ENCODE measurements around the gene CHML.

Gene CHML

DNA sequence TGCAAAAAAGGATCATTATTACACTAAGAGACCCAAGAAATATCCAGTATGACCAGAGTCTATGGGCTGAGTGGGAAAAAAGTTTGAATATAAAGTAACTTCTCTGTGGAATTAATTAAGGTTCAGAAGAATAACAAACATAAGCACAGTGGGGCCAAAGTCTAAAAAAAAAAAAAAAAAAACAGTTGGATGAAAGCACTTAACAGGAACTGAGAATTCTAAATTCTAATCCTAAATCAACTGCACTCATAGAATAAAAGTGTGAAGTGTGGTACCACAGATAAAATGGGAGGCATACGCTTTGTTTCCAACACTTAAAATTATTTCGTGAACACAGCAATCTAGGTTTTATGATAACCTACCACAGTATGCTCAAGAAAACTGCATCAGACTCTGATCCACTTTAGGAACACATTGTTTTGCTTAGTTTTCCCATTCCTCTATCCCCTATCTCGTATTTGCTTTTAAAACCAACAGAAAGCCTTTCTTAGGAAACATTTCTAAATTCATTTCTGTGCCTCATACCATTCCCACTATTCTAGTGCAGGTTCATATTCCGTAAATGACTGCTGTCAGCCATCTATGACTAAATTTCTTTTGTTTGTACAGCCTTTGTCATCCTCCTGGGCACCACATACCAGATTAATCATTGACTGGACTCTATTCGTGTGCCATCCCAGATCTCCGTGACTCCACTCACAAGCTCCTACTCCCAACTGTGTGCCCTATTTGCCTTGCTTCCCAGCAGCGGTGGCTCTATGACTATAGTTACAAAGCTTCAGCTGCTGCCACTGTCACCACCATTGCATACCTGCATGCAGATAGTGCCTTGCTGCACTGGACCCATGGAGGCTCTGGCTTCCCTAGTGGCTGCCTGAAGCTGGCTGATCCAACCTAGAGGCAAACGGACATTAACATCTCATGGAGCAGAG is 24.9 kb downstream of the CHML start:
- DNase-seq = no peak

DNA sequence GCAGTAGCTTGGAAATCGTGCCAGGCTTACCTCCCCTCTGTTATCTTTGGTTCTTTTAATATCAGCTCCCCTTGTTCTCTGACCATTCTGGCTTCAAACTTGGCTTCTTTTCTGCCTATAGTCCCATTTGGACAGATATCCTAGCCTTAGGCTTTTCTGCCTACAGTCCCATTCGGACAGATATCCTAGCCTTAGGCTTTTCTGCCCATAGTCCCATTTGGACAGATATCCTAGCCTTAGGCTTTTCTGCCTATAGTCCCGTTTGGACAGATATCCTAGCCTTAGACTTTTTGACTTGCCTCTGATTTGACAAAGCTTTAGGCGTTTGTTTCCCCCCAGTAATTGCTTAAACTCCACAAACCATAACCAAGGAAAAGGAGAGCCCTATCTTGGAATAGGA is 25.6 kb downstream of the CHML start:
- no peak for DNase-seq

DNA sequence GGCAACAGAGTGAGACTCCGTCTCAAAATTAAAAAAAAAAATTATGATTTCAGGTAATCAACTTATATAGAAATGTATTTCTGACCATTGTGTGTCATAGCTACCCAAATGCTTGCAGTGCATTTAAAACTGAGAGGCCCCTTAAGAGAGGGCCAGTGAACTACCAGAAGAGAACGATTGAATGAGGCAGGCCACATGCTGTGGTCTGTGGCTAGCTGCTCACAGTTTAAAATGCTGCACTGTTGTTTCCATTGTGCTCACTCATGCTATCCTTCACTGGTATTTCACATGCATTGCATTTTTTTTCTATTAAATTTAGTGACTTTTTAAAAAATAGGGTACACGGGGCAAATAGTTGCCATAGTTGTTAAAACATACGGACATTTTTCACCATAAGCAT is 26.0 kb downstream of the CHML start:
- no peak for DNase-seq

DNA sequence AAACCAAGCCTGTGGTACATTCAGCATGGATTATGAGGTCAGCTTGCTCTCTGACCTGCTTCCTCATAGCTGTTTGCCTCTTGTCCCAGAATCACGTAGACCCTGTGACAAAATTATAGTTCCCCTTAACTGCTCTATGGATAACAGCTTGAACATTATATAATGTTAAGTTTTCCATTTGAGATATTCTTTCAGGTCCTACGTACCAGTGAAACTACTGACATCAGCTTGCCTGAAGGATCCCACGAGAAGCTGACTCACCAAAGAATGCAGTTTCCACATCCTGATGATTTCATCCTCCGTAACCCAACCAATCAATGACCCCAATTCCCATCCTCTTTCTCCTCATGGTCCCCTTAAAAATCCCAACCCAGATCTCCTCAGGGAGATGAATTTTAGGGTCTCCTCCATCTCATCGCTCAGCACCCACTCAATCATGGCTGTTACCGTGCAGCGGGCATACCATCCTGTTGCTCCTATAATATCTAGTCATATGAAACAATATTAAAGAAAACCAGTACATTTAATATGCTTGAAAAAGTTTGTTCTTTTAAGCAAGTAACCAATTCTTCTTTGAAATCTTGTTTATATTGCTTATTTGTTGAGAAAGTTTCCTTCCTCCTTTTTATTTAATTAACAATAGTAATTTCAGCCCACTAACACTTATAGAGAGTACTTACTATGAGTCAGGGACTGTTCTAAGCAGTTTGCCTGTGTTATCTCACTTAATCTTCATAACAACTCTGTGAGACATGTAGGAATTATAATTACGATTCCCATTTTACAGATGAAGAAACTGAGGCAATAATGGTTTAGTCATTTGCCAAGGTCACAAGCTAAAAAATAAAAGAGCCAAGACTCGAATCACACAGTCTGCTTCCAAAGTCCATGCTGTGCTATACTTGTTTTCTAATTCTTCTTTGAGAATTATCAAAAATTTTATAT is 27.4 kb downstream of the CHML start:
- DNase-seq = no peak

DNA sequence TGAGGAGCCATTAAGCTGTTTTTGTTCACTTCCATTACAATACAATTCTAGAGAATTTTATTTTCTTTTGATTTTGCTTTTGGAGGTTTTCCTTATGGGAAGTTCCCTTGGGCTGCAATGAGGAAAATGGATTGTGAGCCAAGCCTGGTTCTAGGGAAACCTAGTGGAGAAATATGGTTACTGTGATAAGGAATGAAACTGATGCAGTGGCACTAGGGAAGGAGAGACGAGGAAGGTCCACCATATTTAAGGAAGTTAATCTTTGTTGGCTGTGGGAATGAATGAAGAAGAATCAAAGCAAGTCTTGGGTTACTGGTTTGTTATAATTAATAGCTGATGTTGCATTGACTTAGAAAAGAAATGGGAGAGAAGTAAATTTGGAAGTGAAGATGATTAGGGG is 28.4 kb downstream of the CHML start:
- DNase-seq = no peak

DNA sequence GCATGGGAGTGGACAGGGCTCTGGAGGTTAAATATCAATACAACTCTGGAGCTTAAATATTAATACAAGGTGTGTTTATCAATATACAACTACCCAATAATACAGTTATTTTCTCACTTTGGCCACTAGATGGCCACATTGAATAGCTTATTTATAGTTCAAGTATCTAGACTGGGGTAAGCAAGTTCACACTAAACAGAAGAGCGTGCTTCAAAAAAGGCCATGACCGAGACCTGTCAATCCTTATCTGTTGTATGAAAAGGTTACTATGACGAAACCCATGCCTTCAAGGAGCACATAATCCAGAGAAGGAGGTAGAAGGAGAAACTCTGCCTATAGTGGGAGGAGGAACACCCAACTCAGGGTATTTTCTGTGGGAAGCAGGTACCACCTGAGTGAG is 29.1 kb downstream of the CHML start:
- DNase-seq = peak; percentile 76

DNA sequence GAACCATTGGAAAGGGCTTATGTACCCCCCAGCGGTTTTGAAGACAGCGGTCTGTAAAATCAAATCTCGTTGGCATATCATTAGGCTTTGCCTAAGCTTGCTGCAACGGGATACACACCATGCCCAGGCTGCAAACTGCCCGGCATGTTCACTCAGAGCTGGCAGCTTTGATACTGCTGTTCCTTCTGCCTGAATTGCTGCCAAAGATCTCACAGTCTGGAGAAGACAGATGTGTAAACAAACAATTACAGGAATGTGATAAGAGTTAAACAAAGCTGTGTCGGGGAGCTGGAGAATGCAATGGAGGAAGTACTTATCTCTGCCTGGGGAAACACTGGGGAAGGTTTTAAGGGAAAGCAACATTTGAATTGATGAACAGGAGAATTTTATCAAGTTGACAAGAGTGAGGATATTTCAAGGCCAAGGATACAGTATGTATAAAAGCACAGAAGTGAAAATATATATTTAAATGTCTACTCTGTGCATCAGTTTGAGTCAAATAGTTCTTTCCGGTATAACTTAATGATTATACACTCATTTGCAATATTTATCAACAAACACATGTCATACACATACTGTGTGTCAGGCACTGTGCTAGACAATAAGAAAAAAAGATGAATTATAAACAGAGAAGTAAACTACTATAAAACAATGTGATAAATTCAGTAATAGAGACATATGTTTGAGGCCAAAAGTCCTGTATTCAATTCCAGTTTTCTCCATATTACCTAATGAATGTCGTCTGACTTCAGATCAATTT is 29.9 kb downstream of the CHML start:
- DNase-seq = peak; percentile 39

DNA sequence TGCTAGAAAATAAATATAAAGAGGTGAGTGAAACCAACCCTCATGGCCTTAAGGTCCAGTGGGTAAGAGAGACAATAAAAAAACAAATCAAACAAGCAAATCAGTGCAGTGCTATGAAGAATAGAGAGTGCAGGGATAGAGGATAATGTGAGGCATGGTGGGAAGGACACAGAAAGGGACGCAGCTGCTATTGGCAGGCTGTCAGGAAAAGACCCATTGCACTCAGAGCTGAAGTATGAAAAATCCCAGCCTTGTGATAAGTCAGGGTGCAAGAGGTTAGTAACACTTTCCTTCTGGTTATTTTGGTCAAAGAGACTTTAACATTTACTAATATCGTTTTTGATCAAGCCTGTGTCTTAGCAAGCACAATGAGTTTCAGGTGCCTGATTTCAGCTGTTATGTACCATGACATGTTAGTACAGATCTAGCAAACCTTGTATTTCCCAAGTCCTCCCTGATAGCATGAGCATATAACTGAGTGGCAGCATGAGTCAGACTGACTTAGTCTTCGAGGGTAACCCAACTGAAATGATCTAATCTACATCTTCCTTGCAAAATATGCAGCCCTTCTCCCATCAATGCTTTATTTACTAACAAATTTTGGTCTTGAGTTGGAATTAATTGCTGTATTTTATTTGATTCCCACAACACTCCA is 31.7 kb downstream of the CHML start:
- no peak for DNase-seq

DNA sequence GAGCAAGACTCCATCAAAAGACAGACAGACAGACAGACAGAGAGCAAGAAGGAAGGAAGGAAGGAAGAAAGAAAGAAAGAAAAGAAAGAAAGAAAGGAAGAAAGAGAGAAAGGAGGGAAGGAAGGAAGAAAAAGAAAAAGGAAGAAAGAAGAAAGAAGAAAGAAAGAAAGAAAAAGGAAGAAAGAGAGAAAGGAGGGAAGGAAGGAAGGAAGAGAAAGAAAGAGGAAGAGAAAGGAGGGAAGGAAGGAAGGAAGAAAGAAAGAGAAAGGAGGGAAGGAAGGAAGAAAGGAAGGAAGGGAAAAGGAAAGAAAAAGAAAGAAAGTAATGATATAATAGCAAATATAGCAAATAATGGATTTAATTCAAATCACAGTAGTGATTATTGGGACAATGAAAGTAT is 32.7 kb downstream of the CHML start:
- no peak for DNase-seq

DNA sequence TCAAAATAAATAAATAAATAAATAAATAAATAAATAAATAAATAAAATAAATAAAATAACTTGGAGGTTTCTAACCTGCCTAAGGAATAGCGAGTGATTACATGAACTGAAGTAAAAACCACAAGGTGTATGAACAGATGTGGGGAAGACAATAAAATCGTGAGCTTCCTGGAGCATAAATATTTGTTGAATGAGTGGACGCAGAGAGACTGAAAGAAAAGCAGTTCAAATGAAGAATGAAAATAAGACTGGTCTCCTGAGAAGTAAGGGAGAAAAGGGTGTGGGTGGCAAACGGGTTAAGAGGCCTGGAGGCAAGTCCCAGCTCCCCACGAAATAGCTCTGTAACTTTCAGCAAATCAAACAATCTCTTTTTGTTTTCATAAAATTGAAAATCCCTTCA is 33.6 kb downstream of the CHML start:
- no peak for DNase-seq

DNA sequence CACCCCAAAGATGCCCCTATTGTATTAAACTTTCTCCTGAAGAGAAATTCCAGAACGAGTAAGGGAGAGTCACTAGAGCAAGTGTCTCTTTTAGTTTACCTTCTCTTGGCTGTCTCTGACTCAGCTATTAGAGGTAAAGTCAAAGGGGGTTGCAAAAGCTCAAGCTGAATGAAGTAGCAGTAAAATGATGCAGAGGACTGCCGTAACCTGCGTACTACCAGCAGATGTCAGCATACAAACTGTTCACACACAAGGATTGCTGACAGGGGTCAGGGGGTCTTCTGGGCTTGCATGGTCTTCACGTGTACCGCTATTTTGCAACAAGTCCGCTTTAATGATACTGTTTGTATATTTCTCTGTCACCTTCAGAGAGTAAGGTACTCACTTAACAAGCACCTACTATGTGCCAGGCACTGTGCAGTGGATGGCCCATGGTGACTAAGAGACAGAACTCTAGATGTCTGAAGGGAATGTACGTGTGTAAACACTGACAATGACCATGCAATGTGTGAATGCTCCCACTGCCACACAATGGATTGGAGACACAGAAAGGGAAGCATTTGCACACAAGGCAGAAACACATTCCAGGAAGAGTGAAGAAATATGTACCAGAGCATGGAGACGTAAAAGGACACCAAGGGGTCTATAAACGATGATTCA is 34.9 kb downstream of the CHML start:
- DNase-seq = no peak

DNA sequence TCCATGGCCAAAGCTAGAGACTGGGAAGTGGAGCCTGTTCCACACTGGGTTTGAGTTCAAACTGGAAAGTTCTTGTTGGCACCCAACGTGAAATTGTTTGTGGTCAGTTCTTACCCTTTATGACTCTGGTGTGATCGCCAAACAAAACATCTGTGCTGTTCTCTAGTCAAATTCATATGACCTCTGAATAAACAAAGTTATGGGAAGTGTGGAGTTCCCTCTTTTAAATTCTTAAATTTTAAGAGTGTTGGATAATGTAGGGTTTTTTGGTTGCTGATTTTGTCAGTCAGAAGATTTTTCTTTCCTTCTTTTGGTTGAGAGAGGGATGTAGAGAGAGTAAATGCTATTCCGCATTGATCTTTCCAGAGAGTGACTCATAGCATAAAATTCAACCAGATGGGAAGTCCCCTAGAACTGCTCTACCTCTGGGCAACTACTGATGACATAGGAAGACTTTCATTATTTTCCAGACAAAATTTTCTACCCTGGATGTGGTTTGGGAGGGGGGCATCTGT is 36.4 kb downstream of the CHML start:
- no peak for DNase-seq

DNA sequence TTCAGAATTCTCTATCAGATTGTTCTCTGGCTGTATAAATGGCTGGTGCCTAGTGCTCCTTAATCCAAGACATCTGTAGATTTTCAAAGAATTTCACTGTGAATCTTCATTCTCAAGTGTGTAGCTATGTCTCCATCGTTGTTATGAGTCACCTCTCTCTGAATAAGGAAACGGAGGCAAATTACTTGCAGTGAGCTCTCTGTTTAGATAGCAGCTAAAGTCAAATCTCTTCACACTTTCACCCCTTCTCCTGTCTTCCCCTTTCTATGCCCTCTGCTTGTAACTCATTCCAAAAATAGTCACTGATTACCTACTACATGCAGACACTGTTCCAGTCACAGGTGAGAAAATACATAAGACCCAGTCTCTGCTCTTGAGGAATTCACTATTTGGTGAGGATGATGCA is 39.7 kb downstream of the CHML start:
- DNase-seq = no peak

DNA sequence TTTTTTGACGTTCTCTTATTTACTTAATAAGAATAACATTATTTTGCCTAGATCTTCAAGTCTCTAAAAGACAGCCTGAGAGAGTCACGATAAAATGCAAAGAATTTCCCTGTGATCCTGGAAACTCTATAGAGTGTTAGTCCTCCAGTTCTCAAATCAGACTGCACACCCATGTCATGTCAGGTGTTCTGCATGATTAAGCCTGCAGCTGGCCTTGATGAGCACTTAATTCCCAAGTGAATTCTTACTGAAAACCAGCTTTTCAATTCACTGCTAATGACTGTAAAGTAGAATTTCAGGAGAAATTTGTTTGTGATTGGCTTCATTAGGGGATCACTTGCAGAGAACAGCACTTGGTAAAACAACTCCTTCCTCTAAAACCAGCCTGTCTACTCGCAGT is 41.9 kb downstream of the CHML start:
- DNase-seq = no peak

DNA sequence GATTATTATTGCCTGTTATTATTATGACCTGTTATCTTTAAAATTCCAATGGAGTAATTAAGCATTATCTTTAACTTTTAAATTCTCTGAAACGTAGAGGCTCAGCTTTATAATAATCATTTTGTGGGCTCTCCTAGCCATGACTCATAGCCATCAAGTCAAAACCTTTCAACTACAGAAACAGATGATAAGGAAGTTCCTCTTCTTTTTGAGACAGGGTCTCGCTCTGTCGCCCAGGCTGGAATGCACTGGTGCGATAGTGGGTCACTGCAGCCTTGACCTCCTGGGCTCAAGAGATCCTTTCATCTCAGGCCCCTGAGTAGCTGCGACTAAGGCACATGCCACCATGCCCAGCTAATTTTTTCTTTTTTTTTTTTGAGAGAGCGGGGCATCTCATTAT is 43.5 kb downstream of the CHML start:
- no peak for DNase-seq

DNA sequence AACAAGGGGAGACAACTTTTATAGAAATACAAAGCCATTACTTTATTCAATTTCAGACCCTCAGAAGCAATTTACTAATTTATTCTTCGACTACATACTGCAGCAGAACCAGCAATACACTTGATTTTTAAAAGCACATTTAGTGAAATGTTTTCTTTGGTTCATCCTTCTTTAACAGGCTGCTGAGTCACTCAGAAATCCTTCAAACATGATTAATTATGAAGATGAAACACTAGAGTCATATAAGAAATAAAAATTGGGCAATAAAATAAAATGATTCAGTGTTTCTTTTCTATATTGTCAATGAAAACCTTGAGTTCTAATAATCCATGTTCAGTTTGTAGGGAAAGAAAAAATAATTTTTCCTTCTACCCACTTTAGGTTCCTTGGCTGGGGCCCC is 47.0 kb downstream of the CHML start:
- DNase-seq = no peak

DNA sequence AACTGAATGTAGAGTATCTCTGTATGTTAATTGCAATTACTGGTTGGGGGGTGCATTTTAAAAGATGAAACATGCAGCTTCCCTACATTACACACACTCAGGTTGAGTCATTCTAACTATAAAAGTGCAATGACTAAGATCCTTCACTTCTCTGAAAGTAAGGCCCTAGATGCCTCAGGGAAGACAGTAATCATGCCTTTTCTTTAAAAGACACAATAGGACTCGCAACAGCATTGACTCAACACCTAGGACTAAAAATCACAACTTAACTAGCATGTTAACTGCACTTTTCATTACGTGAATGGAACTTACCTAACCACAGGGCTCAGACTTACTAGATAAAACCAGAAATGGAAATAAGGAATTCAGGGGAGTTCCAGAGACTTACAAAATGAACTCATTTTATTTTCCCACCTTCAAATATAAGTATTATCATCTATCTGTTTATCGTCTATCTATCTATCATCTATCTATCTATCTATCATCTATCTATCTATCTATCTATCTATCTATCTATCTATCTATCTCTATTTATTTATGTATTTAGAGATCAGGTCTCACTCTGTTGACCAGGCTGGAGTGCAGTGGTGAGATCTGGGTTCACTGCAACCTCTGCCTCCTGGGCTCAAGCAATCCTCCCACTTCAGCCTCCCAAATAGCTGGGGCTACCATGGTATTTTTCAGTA is 47.8 kb downstream of the CHML start:
- no peak for DNase-seq

DNA sequence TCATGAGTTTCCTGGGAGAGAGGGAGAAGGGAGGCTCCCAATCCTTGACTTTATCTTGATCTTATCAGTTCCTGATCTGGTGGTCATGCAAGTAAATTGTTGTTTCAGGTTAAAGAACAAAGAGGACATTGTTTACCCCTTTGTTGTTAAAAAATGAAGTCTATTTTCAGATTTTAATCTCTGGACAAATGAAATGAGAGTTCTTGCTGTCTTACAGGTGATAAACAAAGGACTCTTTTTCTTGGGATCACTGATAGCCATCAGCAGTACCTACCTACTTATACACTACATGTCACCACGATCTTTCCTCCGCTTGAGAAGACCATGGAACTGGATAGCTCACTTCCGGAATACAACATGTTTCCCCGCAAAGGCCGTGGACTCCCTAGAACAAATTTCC is 48.4 kb downstream of the CHML start:
- DNase-seq = no peak

DNA sequence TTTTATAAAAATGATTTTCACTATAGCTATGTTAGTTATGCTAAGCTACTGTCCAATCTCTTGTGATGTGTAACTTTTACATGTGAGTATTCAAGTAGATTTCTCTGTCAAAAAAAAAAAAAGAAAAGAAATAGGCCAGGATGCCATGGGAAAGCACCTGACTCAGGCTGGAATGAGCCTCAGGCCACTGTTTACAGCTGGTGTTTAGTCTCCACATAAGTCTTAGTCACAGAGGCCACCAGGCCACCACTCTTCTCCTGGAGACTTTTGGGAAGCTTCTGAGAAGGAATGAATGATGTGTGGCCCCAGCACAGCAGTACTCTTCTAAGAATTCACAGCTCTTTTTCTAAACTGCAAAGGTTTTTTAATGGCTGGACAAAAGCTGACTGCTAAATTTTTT is 48.9 kb downstream of the CHML start:
- DNase-seq = no peak

DNA sequence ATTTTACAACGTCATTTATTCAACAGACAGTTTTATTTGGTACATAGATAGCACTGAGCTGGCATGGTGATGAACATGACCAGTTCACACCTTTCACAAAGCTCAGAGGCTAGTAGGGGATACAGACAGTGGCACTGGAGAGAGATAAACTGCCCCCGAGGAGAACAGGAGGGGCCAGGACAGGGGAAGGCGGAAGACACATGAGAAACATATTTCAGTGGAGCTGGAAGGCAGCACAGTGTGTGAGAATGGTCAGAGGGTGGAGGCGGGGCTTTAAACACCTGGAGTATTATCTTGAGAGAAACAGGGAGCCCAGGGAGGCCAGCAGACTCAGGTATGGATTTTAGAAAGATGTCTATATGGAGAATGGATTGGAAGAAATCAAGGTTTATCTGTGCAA is 49.5 kb downstream of the CHML start:
- DNase-seq = no peak

Data from NCI-H345 (cell line).